GM10248 (cell line): ENCODE measurements around the gene F8.
"Not testable (repeated sequence)": the region's sequence is repeated elsewhere in the genome, so short reads cannot be mapped to it uniquely, and the experiment has no call there.

Source experiments
- CTCF ChIA-PET: fragments of 300-600 bp; sonication (Branson Sonifier 250); formaldehyde crosslinking; extraction: SDS; loops from one replicate; lab custom pipeline; 2021; ENCODE audit warnings: antibody characterized with exemption; lab: Yijun Ruan, JAX
- POLR2A ChIA-PET: fragments of 350-650 bp; sonication (Branson Sonifier 250); formaldehyde crosslinking; extraction: SDS; loops from one replicate; lab custom pipeline; 2020; ENCODE audit warnings: antibody characterized with exemption; lab: Yijun Ruan, JAX
- DNase-seq: peaks from one replicate; pipeline ENCODE4 v3.0.0; 2012; ENCODE audit errors: extremely low spot score
- CTCF ChIP-seq: IDR thresholded peaks from 2 replicates; pipeline ENCODE4 v1.5.1; 2012; ENCODE audit warnings: mild to moderate bottlenecking, low read depth; ENCODE audit errors: extremely low read depth, missing control alignments, control extremely low read depth

The F8 gene

GRCh38 chrX:154885057-154885456 lies 137.5 kb downstream of the F8 start:
- CTCF ChIA-PET, POLR2A ChIA-PET: not testable (repeated sequence)

GRCh38 chrX:154884069-154884468 lies 138.5 kb downstream of the F8 start:
- POLR2A ChIA-PET, CTCF ChIA-PET, DNase-seq: not testable (repeated sequence)

More at GRCh38 chrX:154885057-154885456, 137.5 kb downstream of the F8 start:
- not testable (repeated sequence) for DNase-seq

GRCh38 chrX:154873329-154873728 lies 149.2 kb downstream of the F8 start:
- POLR2A ChIA-PET, result no interaction called here
- no peak for TF ChIP-seq CTCF
- no peak for DNase-seq
- CTCF ChIA-PET, result no interaction called here

GRCh38 chrX:154868522-154868921 lies 154.0 kb downstream of the F8 start:
- CTCF ChIA-PET, DNase-seq, POLR2A ChIA-PET: not testable (repeated sequence)

- no peak for TF ChIP-seq CTCF
- CTCF ChIA-PET, result no interaction called here
Measured at GRCh38 chrX:154855256-154855655, 167.3 kb downstream of the F8 start.

GRCh38 chrX:154850957-154851611 lies 171.4 kb downstream of the F8 start:
- ChIA-PET CTCF (no interaction called here), POLR2A (no interaction called here)
- TF ChIP-seq CTCF, result no peak
- no peak for DNase-seq

More at GRCh38 chrX:154855256-154855655, 167.3 kb downstream of the F8 start:
- DNase-seq, result no peak
- POLR2A ChIA-PET, result no interaction called here

GRCh38 chrX:154840856-154841255 lies 181.7 kb downstream of the F8 start:
- POLR2A ChIA-PET, result no interaction called here
- CTCF ChIA-PET, result interaction anchor here (0.8 to 1.2 kb wide), 3 partner anchors 9 to 14 kb away, joined by 4 to 5 read pairs (median 5); no protein-coding TSS in a partner anchor
- DNase-seq, result peak; percentile 33
- peak; percentile 18 for TF ChIP-seq CTCF

- POLR2A ChIA-PET, result no interaction called here
- no peak for TF ChIP-seq CTCF
- DNase-seq, result no peak
- CTCF ChIA-PET, result no interaction called here
Measured at GRCh38 chrX:154836163-154836562, 186.4 kb downstream of the F8 start.
